Fibroblast of peridontal ligament (primary cell): ENCODE results near the gene UBE2H.
A peak's percentile ranks its signal among the peaks of the same experiment; 100 is the strongest.
"Not testable (repeated sequence)": the region's sequence is repeated elsewhere in the genome, so short reads cannot be mapped to it uniquely, and the experiment has no call there.

ENCODE experiments used
- DNase-seq: peaks from one replicate; pipeline ENCODE4 v3.0.0-alpha.2; 2010; ENCODE audit errors: extremely low read depth

UBE2H gene

GRCh38 chr7:129952653-129953560 is at the start of gene UBE2H:
TSS of gene UBE2H (minus strand) at chr7:129952960. CDS start at chr7:129952555, 405 bp downstream.
- peak; percentile 81 for DNase-seq

GRCh38 chr7:129998446-129998845 is 45.7 kb upstream of the UBE2H start:
- DNase-seq = no peak

- no peak for DNase-seq
Measured at GRCh38 chr7:129997285-129997684, 44.5 kb upstream of the UBE2H start.

DNA sequence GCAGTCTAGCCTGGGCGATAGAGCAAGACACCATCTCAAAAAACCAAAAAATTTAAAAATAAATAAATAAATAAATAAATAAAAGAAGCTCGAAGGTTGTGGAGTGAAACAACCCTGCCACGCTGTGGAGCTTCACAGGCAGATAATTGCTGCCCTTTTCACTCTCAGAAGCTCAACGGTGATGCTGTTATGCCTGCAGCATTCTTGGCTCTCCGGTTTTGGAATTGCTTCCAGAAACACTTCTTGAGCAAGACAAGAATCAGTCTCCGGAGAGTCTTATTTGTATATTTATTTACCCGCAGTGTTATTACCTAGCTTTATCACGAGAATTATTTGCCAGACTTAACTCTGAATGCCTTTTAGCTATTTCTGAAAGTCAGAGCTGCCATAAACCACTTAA is 40.5 kb upstream of the UBE2H start:
- DNase-seq = peak; percentile 49

DNA sequence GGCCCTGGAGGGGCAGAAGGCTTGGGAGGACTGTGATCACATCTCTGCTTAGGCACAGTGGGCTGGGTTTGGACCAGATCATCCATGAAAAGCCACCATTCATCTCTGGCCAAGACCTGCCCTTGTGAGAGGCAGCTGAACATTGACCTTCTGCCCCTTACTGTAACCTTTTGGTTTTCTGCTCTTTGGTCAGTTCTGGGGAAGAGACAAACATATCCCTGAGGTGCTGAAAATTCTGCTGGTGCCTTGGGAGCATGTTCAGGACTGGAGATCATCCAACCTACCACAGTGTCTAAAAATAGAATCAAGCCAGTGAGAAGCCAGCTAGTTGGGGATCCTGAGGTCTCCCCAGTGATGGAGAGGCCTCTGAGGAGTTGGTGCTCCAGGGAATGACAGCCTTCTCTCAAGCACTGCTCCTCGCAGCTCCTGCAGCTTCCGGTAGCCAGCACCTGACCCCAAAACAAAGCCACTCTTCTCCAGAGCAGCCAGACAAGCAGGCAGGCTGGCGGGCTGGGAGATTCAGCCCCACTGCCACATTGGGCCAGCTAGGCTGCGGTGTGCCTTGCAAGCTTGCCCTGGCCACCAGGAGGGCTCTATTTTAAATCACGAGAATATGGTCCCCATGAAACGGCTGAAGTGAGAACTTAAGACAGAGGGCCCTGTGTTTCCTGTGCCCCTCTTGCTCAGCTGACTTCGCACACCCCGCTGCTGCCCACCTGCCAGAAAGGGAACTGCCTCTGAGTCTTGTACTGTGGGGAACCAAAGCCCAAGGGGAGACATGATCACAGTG is 37.8 kb upstream of the UBE2H start:
- DNase-seq = no peak

DNA sequence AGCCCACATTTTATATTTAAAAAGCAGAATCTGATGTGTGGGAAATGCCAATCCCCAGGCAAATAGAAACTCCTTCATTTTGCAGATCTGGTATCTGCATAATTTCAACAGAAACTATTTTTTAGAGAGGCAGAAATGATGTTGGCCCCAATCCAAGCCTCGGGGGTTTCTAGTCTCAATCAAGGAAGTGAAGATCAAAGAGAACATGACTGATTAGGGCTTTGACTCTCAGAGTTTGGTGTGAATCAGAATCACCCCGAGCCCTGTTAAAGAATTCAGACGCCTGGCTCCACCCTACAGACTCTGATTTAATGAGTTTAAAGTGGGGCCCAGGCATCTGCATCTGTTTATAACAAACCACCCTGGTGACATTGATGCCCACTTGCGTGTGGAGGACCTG is 36.7 kb upstream of the UBE2H start:
- DNase-seq = no peak

GRCh38 chr7:129986600-129986999 is 33.8 kb upstream of the UBE2H start:
- no peak for DNase-seq

- no peak for DNase-seq
Measured at GRCh38 chr7:129980667-129981066, 27.9 kb upstream of the UBE2H start.

- no peak for DNase-seq
Measured at GRCh38 chr7:129975309-129975708, 22.5 kb upstream of the UBE2H start.

DNA sequence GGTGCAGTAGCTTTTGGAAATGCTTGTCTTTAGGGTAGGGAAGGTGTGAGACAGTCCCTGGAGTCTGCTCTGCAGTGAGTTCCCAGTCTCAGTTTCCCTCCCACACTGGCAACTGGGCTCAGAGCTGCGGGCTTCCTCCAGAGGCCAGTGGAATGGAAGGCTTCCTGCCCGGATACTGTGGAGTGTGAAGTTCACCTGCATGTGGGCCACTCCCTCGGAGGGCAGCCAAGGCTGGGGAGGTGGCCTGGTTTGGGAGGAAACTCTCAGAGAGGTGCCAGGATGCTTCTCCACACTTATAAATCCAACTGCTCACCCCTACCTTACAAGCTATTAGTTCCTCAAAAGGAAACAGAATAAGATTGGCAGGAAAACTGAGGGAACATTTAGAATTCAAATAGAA is 18.1 kb upstream of the UBE2H start:
- DNase-seq = no peak

DNA sequence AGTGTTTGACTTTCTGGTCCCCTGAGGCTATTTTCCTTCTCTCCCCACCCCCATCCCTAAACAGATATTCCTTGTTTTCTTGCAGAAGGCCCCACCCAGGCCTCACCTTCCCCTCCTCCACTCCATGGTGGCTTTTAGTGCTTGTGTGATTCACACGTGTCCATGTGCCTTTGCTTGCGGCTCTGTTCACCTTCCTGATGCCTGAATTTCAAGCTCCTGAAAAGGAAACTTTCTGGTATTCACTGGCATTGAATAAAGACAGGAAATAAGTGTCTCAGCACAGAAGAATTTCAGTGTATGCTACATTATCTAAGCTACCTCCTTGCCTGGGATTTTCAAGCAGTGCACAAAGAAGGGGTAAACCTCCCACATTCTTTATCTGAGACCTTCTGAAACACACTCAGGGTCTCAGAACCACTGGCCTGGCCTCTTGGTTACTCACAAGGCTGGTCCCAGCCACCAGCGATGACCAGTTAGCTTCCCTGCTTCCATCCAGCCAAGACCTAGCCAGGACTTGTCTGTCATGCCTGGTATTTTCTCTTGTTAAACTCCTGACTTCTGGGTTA is 17.2 kb upstream of the UBE2H start:
- DNase-seq = peak; percentile 31

DNA sequence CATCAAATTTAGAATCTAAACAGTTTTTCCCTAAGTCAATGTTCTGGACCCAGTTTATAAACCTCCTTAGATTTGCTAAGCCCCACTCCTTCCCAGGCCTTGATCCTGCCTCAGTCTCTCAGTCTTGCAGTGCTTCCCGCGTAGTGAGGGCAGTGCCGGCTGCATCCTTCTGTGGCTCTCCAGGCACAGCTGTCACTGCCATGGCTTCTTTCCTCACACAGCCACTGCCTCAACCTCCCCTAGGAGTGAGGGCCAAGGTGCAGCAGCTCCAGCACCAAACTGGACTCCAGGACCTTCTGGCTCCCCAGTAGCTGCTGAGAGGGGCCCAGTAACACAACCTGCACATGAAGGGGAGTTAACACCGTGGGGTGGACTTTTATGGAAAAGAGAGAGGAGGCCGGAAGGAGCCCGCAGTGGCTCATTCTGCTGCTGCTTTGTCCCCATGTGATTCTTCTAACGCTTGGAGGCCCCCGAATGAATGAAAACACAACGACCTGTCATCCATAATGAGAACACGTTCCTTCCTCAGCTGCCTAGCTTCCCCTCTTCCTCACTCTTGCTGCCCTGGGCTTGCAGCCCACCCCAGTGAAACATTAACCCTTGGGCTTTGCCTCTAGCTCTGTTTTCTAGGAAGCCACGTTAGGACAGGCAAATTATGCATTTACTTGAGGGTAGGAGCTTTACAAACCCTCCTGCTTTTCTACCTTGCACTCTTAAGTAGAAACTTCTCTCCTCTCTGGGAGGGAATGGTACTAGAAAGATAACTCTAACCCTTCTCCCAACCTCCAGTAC is 16.0 kb upstream of the UBE2H start:
- no peak for DNase-seq

GRCh38 chr7:129960204-129960475 is 7.4 kb upstream of the UBE2H start:
- not testable (repeated sequence) for DNase-seq

GRCh38 chr7:129959471-129960203 is 6.9 kb upstream of the UBE2H start:
- no peak for DNase-seq

DNA sequence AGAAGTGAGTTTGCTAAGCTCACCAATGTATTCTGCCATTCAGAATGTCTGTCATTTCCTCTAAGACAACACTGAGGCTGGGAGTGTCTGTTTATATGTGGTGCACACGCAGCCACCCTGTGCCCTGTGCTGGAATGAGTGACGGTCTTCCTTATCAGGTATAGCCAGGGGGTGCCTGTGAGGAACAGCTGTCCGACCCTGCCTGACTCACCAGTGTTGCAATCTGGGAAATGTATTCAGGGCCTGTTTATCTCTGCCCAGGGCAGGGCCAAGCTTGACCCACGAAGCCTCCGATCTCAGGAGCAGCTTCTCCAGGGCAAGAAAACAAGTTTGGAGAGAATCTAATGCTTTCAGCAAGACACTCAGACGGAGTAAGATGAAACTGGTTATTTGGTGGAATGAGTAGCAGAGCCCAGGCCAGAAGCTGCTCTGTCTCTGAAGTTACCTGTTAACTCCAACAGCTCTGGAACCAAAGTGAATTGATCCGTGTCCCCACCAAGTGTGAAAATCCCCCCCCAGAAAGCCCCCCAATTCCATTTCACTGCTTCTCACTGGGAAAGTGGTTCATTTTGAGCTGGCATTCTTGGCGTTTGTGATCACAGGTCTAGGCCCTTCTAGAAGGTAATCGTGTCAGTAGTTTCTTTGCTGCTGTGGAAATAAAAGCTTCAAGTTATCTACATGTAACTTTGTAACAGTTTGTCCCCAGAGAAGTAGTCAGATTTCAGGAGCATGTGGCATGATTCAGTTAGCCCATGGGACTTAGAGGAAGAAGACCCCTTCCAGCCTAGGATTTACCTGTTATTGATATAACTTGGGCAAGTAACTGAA is 6.1 kb upstream of the UBE2H start:
- DNase-seq = peak; percentile 56

DNA sequence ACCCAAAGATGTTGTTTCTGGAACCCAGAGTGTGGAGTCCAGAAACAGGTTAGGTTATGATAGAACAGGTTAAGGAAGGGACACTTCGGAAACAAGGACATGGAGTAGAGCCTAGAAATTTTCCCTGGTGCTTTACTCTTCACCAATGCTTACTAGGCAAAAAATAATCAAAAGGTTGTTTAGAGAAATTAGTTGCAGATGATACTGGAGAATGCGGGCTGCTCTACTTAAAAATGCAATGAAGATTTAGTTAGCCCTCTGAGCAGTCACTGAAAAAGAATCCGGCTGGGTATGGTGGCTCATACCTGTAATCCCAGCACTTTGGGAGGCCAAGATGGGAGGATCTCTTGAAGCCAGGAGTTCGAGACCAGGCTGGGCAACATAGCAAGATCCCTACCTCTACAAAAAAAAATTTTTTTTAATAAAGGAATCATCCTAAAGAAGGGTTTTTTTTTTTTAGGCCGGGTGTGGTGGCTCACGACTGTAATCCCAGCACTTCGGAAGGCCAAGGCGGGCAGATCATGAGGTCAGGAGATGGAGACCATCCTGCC is 3.3 kb upstream of the UBE2H start:
- peak; percentile 26 for DNase-seq

DNA sequence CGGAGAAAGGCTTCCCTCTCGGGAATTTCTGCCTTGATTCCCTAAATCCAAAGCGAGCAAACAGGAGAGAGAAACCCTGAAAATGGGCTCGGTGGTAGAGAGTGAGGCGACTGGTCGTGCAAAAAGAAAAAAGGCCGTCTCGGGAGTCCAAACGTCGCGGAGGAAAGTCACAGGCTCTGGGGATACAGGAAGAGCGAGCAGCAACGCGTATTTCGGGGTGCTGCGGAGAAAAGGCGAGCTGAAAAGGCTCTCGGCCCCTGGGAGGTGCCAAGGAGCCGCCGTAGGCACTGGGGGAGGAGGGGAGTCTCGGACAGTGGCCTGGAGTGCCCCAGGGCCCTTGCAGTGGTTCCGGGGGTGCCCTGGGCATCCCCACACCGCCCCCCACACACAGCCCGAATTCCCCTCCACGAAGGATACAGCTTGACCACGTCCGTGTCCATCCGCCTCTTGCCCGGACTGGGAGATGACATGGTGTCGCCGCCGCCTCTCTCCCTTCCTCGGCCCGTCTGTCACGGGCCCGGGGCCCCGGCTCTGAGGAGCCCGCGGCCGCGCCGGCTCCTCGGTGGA is 591 bp downstream of the UBE2H start:
- DNase-seq = peak; percentile 26

- peak; percentile 17 for DNase-seq
Measured at GRCh38 chr7:129951226-129952085, 1.3 kb downstream of the UBE2H start.

DNA sequence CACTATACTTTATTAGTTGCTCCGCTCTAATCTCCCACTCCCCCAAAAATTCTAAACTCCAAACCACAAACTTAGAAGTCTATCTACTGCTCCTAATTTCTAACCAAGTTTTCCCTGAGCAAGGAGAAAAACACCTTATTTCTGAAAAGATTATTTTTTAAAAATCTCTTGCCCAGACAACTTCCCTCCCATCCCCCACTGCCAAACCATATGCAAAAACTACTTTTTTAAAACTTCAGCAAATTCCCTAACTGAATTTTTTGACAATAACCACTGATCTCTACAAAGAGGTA is 1.9 kb downstream of the UBE2H start:
- peak; percentile 9 for DNase-seq
